ENCODE results near the gene AFAP1L2. TPM values are rescaled to one million over a fixed set of nuclear protein-coding genes. Genes with fewer than 3 reads are reported as not detected.

AFAP1L2 gene
- polyA plus RNA-seq, 1 donor from 2014 or later: 0.88 TPM

DNA sequence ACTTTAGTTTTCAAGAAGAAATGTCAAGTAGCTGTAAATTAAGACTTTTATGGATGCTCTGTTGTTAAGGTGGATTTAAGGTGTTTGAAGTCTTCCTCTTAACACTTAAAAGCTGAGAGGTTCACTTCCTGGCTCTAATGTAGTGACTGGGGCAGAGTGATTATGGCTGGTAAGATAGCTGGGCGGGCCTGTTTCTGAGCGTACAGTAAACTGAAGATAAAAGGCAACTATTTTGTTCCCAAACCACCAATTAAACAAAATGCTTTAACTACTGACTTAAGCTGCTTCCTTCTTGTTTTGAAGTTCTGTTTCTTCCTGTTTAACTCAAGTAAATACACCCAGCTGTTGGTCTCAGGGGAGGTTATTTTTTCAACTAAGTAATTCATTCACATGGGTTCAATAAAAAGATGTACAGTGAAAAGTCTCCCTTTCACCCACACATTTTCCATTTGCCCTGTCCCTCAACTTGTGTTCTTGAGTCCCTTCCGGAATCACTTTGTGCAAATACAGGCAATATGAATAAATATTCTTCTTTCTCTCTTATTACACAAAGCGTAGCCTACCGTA, 145.9 kb downstream of the AFAP1L2 start:
- no peak overlapping the region for H3K4me2 ChIP-seq (ENCODE audit: low read length)
- no peaks in the 10 kb centered on the region for H3K79me2 ChIP-seq (replicated peaks; ENCODE audit: insufficient read depth, low read length)
- no peaks in the 10 kb centered on the region for H3K9me2 ChIP-seq (ENCODE audit: insufficient read depth, low read length)
- no peaks in the 10 kb centered on the region for H3F3A ChIP-seq (ENCODE audit: insufficient read depth, low read length, poor library complexity, severe bottlenecking)
- TF ChIP-seq RAD21 (conservative IDR thresholded peaks at IDR 0.05) (no peak), POLR2AphosphoS5 (IDR thresholded peaks at IDR 0.05) (no peak), MXI1 (conservative IDR thresholded peaks at IDR 0.05; ENCODE audit: poor library complexity, severe bottlenecking) (no peak), TAF1 (IDR thresholded peaks at IDR 0.05; ENCODE audit: low read depth) (no peak), EP300 (conservative IDR thresholded peaks at IDR 0.05; ENCODE audit: poor library complexity, severe bottlenecking) (no peak)
- TF ChIP-seq, protein P1, sequence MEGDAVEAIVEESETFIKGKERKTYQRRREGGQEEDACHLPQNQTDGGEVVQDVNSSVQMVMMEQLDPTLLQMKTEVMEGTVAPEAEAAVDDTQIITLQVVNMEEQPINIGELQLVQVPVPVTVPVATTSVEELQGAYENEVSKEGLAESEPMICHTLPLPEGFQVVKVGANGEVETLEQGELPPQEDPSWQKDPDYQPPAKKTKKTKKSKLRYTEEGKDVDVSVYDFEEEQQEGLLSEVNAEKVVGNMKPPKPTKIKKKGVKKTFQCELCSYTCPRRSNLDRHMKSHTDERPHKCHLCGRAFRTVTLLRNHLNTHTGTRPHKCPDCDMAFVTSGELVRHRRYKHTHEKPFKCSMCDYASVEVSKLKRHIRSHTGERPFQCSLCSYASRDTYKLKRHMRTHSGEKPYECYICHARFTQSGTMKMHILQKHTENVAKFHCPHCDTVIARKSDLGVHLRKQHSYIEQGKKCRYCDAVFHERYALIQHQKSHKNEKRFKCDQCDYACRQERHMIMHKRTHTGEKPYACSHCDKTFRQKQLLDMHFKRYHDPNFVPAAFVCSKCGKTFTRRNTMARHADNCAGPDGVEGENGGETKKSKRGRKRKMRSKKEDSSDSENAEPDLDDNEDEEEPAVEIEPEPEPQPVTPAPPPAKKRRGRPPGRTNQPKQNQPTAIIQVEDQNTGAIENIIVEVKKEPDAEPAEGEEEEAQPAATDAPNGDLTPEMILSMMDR (IDR thresholded peaks at IDR 0.05; ENCODE audit: poor library complexity, severe bottlenecking): no peak
- TF ChIP-seq, protein P2, sequence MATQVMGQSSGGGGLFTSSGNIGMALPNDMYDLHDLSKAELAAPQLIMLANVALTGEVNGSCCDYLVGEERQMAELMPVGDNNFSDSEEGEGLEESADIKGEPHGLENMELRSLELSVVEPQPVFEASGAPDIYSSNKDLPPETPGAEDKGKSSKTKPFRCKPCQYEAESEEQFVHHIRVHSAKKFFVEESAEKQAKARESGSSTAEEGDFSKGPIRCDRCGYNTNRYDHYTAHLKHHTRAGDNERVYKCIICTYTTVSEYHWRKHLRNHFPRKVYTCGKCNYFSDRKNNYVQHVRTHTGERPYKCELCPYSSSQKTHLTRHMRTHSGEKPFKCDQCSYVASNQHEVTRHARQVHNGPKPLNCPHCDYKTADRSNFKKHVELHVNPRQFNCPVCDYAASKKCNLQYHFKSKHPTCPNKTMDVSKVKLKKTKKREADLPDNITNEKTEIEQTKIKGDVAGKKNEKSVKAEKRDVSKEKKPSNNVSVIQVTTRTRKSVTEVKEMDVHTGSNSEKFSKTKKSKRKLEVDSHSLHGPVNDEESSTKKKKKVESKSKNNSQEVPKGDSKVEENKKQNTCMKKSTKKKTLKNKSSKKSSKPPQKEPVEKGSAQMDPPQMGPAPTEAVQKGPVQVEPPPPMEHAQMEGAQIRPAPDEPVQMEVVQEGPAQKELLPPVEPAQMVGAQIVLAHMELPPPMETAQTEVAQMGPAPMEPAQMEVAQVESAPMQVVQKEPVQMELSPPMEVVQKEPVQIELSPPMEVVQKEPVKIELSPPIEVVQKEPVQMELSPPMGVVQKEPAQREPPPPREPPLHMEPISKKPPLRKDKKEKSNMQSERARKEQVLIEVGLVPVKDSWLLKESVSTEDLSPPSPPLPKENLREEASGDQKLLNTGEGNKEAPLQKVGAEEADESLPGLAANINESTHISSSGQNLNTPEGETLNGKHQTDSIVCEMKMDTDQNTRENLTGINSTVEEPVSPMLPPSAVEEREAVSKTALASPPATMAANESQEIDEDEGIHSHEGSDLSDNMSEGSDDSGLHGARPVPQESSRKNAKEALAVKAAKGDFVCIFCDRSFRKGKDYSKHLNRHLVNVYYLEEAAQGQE (IDR thresholded peaks at IDR 0.05; ENCODE audit: borderline replicate concordance): no peak
- no peaks in the 10 kb centered on the region for H3K27me3 ChIP-seq (ENCODE audit: insufficient read depth, low read depth, low read length)
- no peaks in the 10 kb centered on the region for H4K20me1 ChIP-seq (ENCODE audit: insufficient read depth)
- H3K36me3 ChIP-seq (ENCODE audit: insufficient read depth, low read length): no peaks in the 10 kb centered on the region
- H3K9me3 ChIP-seq (ENCODE audit: low read length): no peaks in the 10 kb centered on the region
- H2AFZ ChIP-seq (ENCODE audit: low read depth, low read length): no peak overlapping the region
- H3K27ac ChIP-seq (ENCODE audit: low read length): no peak overlapping the region
- no peak overlapping the region for H3K4me3 ChIP-seq (ENCODE audit: low read length)
- H3K9ac ChIP-seq (ENCODE audit: low read length): no peak overlapping the region

DNA sequence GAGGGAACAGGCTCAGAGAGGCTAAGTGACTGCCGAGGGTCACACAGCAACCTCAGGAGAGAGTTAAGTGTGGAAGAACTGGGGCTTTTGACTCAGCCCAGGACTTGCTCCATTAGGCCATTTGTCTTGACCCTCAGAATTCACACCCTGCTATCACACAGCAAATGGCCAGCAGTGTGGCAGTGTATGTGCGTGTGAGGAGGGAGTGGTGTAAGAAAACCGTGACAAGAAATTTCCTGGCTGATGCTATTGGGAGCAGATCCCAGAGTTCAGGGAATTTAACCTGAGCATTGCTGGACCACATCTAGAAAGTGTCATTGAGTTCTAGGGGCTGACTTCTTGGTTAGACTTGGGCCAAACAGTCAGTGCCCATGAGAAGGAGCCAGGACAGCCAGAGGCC, 146.8 kb downstream of the AFAP1L2 start:
- H3F3A ChIP-seq (ENCODE audit: insufficient read depth, low read length, poor library complexity, severe bottlenecking): no peaks in the 10 kb centered on the region
- no peak for TF ChIP-seq EZH2 (IDR thresholded peaks at IDR 0.05; ENCODE audit: borderline replicate concordance, insufficient read depth, low read length, poor library complexity, severe bottlenecking)
- TF ChIP-seq, protein P1 (IDR thresholded peaks at IDR 0.05; ENCODE audit: poor library complexity, severe bottlenecking): no peak
- TF ChIP-seq POLR2AphosphoS5 (IDR thresholded peaks at IDR 0.05): no peak
- TF ChIP-seq TAF1 (IDR thresholded peaks at IDR 0.05; ENCODE audit: low read depth): no peak
- no peak for TF ChIP-seq MXI1 (conservative IDR thresholded peaks at IDR 0.05; ENCODE audit: poor library complexity, severe bottlenecking)
- no peak for TF ChIP-seq EP300 (conservative IDR thresholded peaks at IDR 0.05; ENCODE audit: poor library complexity, severe bottlenecking)
- no peak for TF ChIP-seq SMC3 (conservative IDR thresholded peaks at IDR 0.05; ENCODE audit: poor library complexity)
- no peak for TF ChIP-seq RAD21 (conservative IDR thresholded peaks at IDR 0.05)
- TF ChIP-seq, protein P2 (IDR thresholded peaks at IDR 0.05; ENCODE audit: borderline replicate concordance): no peak
- no peaks in the 10 kb centered on the region for H3K79me2 ChIP-seq (replicated peaks; ENCODE audit: insufficient read depth, low read length)
- H4K20me1 ChIP-seq (ENCODE audit: insufficient read depth): no peaks in the 10 kb centered on the region
- H2AFZ ChIP-seq (ENCODE audit: low read depth, low read length): no peak overlapping the region
- H3K27me3 ChIP-seq (ENCODE audit: insufficient read depth, low read depth, low read length): no peaks in the 10 kb centered on the region
- no peak overlapping the region for H3K4me2 ChIP-seq (ENCODE audit: low read length)
- H3K9ac ChIP-seq (ENCODE audit: low read length): no peak overlapping the region
- no peaks in the 10 kb centered on the region for H3K9me2 ChIP-seq (ENCODE audit: insufficient read depth, low read length)
- no peak overlapping the region for H3K27ac ChIP-seq (ENCODE audit: low read length)
- no peaks in the 10 kb centered on the region for H3K9me3 ChIP-seq (ENCODE audit: low read length)
- no peak overlapping the region for H3K4me3 ChIP-seq (ENCODE audit: low read length)
- H3K36me3 ChIP-seq (ENCODE audit: insufficient read depth, low read length): no peaks in the 10 kb centered on the region

All from neural cell (in vitro differentiated cells).